ENCODE measurements around the gene ATIC.

ATIC gene

DNA sequence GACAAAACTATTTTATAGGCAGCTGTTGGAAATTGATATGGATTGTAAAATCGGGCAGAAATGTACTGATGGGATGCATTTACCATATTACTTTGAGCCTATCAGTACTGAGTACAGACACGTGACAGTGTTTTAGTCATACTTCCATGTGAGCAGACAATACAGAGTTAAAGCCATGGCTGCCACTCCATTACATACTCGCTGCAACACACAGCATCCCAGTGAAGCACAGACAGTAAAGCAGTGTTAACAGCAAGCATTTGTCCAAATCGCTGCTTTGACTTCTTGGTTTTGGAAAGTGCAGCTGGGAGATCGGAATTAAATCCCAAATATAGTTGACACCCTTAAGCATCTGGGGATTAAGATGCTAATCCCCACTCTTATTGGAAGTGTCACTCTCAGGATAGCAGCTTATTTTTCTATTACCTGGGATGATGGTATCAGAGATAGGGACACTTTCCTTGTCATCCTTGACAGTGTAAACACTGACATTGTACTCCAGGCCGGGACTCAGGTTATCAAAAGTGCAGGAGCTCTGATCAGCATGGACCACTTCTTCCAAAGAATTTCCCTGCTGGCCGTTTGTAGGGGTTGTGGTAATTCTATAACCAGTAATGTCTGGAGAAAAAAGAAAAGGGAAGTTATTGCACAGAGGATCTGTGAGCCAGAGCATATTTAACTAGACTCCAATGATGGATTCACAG is 82.4 kb downstream of the ATIC start:
- Histone ChIP-seq H3K27me3 (ENCODE audit: insufficient read depth, low read length, poor library complexity, severe bottlenecking) (no peaks in the 10 kb centered on the region), H3K4me3 (ENCODE audit: low read length, poor library complexity, severe bottlenecking) (no peak overlapping the region), H3K79me2 (ENCODE audit: insufficient read depth, low read length) (no peaks in the 10 kb centered on the region), H2AFZ (ENCODE audit: low read length) (no peak overlapping the region), H3K9me3 (ENCODE audit: insufficient read depth, low read depth, low read length) (no peaks in the 10 kb centered on the region), H3K4me1 (ENCODE audit: insufficient read depth, low read length, poor library complexity, severe bottlenecking) (no peaks in the 10 kb centered on the region), H3K9me2 (replicated peaks; ENCODE audit: low read depth, low read length) (no peaks in the 10 kb centered on the region), H3F3A (ENCODE audit: low read depth) (no peaks in the 10 kb centered on the region), H3K36me3 (ENCODE audit: insufficient read depth, low read length) (no peaks in the 10 kb centered on the region), H3K9ac (ENCODE audit: low read depth, low read length, poor library complexity, severe bottlenecking) (no peak overlapping the region), H3K4me2 (ENCODE audit: low read depth, low read length, poor library complexity, severe bottlenecking) (no peak overlapping the region), H4K20me1 (ENCODE audit: insufficient read depth, low read length, poor library complexity, severe bottlenecking) (no peaks in the 10 kb centered on the region)
- no peak for TF ChIP-seq EZH2phosphoT487 (IDR thresholded peaks at IDR 0.05; ENCODE audit: borderline replicate concordance)
- TF ChIP-seq, protein P1, sequence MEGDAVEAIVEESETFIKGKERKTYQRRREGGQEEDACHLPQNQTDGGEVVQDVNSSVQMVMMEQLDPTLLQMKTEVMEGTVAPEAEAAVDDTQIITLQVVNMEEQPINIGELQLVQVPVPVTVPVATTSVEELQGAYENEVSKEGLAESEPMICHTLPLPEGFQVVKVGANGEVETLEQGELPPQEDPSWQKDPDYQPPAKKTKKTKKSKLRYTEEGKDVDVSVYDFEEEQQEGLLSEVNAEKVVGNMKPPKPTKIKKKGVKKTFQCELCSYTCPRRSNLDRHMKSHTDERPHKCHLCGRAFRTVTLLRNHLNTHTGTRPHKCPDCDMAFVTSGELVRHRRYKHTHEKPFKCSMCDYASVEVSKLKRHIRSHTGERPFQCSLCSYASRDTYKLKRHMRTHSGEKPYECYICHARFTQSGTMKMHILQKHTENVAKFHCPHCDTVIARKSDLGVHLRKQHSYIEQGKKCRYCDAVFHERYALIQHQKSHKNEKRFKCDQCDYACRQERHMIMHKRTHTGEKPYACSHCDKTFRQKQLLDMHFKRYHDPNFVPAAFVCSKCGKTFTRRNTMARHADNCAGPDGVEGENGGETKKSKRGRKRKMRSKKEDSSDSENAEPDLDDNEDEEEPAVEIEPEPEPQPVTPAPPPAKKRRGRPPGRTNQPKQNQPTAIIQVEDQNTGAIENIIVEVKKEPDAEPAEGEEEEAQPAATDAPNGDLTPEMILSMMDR (conservative IDR thresholded peaks at IDR 0.05; ENCODE audit: low read length), result no peak

DNA sequence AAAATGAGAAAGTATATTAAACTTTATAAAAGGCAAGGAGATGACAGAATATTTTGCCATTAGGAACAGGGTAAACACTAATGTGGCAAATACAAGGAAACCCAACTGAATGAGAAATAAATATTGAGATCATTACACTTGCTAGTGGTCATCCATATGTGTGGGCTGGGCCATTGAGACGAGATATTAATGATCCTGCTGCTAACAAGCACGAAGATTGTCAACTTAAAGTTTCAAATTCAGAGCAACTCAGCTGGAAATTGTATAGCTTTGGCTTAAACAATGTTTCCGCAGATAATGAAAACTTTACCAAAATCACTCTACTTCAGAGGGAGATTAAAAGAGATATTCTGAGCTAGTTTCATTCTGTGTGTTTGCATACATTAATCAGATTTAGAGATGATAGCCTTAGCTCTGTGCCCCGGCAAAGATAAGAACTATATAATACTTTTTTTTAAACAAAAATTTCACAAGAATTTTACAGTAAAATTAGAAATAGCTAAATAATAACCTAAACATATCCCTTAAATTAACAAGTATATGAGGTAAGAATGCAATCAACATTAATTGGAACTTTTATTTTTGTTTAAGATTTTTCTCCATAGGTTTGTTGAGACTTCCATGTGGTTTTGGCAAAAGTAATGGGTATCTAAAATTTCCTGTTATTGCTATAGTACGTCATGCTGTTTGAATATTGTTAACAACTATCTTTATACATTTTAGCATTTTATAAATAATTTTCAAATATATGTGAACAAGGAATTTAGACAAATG is 84.0 kb downstream of the ATIC start:
- Histone ChIP-seq H3F3A (ENCODE audit: low read depth) (no peaks in the 10 kb centered on the region), H3K79me2 (ENCODE audit: insufficient read depth, low read length) (no peaks in the 10 kb centered on the region), H3K4me1 (ENCODE audit: insufficient read depth, low read length, poor library complexity, severe bottlenecking) (no peaks in the 10 kb centered on the region), H4K20me1 (ENCODE audit: insufficient read depth, low read length, poor library complexity, severe bottlenecking) (no peaks in the 10 kb centered on the region), H3K27me3 (ENCODE audit: insufficient read depth, low read length, poor library complexity, severe bottlenecking) (no peaks in the 10 kb centered on the region), H2AFZ (ENCODE audit: low read length) (no peak overlapping the region), H3K9me3 (ENCODE audit: insufficient read depth, low read depth, low read length) (no peaks in the 10 kb centered on the region), H3K9ac (ENCODE audit: low read depth, low read length, poor library complexity, severe bottlenecking) (no peak overlapping the region), H3K4me3 (ENCODE audit: low read length, poor library complexity, severe bottlenecking) (no peak overlapping the region), H3K9me2 (replicated peaks; ENCODE audit: low read depth, low read length) (no peaks in the 10 kb centered on the region), H3K4me2 (ENCODE audit: low read depth, low read length, poor library complexity, severe bottlenecking) (no peak overlapping the region), H3K36me3 (ENCODE audit: insufficient read depth, low read length) (no peaks in the 10 kb centered on the region)
- TF ChIP-seq, protein P1 (conservative IDR thresholded peaks at IDR 0.05; ENCODE audit: low read length), result no peak
- no peak for TF ChIP-seq EZH2phosphoT487 (IDR thresholded peaks at IDR 0.05; ENCODE audit: borderline replicate concordance)

DNA sequence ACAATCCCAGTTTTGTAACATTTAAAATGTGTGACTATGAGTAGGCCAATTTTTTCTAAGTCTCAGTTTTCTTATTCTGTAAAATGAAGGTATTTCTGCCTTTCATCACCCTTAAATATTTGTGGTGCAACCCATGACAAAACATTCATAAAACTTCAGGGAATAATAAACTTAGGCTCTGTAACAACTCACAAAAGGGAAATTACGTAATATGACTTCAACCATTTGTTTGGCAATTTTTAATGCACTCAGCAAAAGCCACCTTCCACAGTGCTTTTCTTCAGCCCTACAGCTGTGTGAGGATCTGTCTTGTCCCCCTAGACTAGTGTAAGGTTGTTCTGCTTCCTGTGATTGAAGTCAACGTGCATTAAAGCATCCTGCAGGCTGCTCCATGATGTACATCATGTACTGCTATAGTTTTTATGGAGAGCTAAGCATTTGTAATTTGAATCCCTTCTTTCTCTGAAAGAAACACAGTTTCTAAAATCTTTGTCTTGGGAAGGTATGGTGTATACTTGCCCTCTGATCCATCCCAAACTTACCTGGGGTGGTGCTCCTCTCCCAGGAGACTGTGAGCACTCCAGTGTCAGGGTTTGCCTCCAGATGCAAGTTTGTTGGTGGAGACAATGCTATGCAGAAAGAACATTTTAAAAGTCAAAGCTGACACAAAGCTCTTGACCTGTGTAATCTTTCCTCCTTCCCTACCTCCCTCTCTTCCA is 84.9 kb downstream of the ATIC start:
- no peak overlapping the region for H3K4me3 ChIP-seq (ENCODE audit: low read length, poor library complexity, severe bottlenecking)
- no peaks in the 10 kb centered on the region for H3F3A ChIP-seq (ENCODE audit: low read depth)
- H3K27me3 ChIP-seq (ENCODE audit: insufficient read depth, low read length, poor library complexity, severe bottlenecking), result no peaks in the 10 kb centered on the region
- no peaks in the 10 kb centered on the region for H3K9me3 ChIP-seq (ENCODE audit: insufficient read depth, low read depth, low read length)
- H4K20me1 ChIP-seq (ENCODE audit: insufficient read depth, low read length, poor library complexity, severe bottlenecking), result no peaks in the 10 kb centered on the region
- no peak overlapping the region for H3K4me2 ChIP-seq (ENCODE audit: low read depth, low read length, poor library complexity, severe bottlenecking)
- no peaks in the 10 kb centered on the region for H3K36me3 ChIP-seq (ENCODE audit: insufficient read depth, low read length)
- H3K9ac ChIP-seq (ENCODE audit: low read depth, low read length, poor library complexity, severe bottlenecking), result no peak overlapping the region
- no peaks in the 10 kb centered on the region for H3K4me1 ChIP-seq (ENCODE audit: insufficient read depth, low read length, poor library complexity, severe bottlenecking)
- no peak overlapping the region for H2AFZ ChIP-seq (ENCODE audit: low read length)
- no peaks in the 10 kb centered on the region for H3K9me2 ChIP-seq (replicated peaks; ENCODE audit: low read depth, low read length)
- no peaks in the 10 kb centered on the region for H3K79me2 ChIP-seq (ENCODE audit: insufficient read depth, low read length)
- TF ChIP-seq, protein P1 (conservative IDR thresholded peaks at IDR 0.05; ENCODE audit: low read length), result no peak
- TF ChIP-seq EZH2phosphoT487 (IDR thresholded peaks at IDR 0.05; ENCODE audit: borderline replicate concordance), result no peak
